ENCODE results near the gene CYP3A5.

The CYP3A5 gene

DNA sequence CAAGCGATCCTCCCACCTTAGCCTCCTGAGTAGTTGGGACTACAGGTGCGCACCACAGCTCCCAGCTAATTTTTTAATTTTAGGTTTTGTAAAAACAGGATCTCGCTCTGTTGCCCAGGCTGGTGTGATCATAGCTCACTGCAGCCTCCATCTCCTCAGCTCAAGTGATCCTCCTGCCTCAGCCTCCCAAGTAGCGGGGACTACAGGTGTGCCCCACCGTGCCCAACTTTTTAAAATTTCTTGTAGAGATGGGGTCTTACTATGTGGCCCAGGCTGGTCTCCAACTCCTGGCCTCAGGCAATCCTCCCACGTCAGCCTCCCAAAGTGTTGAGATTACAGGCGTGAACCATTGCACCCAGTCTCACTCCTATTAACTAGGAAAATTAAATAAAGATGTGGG lies 74.3 kb downstream of the CYP3A5 start:
- DNase-seq: no peak

DNA sequence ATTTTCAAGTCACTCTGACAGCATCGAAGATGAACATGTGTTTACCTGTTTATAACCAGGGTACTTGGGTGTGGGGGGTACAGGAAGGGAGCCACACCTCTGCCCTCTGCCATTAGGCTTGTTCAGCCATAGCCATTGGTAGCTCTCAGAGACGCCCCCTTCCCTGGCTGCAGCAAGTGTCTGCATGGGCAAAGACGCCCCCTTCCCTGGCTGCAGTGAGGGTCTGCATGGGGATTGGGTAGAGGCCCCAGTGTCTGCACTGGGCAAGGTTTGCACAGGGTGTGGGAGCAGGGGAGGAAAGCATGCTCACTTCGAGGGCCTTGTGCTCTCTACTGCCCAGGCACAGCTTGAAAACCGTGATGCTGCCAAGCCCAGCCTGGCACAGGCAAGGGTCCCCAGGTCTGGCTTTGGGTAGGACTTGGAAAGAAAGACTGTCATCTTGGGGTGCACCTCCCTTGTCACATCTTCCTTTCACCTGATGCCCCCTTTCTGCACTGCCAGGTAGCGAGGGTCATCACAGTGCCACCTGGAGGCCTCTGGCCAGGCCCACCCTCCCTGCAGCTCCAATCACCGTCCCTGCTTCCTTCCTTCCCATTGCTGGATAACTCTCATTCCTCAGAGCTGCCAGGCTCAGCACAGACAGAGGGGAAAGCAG lies 78.0 kb downstream of the CYP3A5 start:
- DNase-seq: no peak

DNA sequence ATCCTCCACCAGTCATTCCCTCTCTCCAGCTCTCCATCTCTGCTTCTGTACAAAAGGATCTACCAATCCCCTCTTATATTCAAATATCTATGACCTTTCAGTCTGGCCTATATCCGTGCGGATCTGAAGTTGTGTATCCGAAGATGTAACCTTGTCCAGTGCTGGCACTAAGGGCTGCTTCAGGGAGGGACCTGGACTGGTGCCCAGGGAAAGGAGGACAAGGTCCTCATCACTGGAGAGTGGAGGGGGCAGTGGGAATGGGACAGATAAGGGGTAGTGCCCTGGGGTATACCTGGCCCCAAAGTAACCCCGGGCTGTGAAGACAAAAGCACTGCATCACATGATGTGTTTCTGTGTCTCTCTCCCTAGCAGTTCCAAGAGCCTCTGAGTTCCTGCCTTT lies 80.0 kb downstream of the CYP3A5 start:
- DNase-seq: no peak

All from activated CD4-positive, CD25-positive, alpha-beta regulatory T cell (primary cell).